HG02798 (cell line): ENCODE measurements around the gene PUS1.

Source experiments
- ATAC-seq: cut with Tn5 transposase; IDR thresholded peaks from one replicate; pipeline ENCODE4 v1.9.1; 2021; ENCODE audit warnings: mild to moderate bottlenecking; ENCODE audit not compliant: unreplicated experiment, poor library complexity

The PUS1 gene

GRCh38 chr12:131986910-131987309 lies 57.8 kb downstream of the PUS1 start:
- ATAC-seq: no peak

- ATAC-seq: no peak
Measured at GRCh38 chr12:131987552-131987951, 58.5 kb downstream of the PUS1 start.

GRCh38 chr12:131988054-131988796 lies 59.1 kb downstream of the PUS1 start:
- ATAC-seq: no peak

- ATAC-seq: no peak
Measured at GRCh38 chr12:131989021-131989420, 59.9 kb downstream of the PUS1 start.

- ATAC-seq: no peak
Measured at GRCh38 chr12:131990066-131990979, 61.2 kb downstream of the PUS1 start.

GRCh38 chr12:131990980-131991305 lies 61.9 kb downstream of the PUS1 start:
- no peak for ATAC-seq

- ATAC-seq: no peak
Measured at GRCh38 chr12:131991816-131992430, 62.8 kb downstream of the PUS1 start.

GRCh38 chr12:131994589-131994988 lies 65.5 kb downstream of the PUS1 start:
- peak; percentile 78 for ATAC-seq
